ENCODE results near the gene HDGF. TPM values are rescaled to one million over a fixed set of nuclear protein-coding genes. Genes with fewer than 3 reads are reported as not detected.

The HDGF gene
- total and polyA plus RNA-seq, 3 donors from 2014 or later: 78.2 to 133 (median 97.7) TPM

GRCh38 chr1:156700736-156701531 is 50.5 kb downstream of the HDGF start:
- H3K27ac ChIP-seq: no peak overlapping the region
- H3K27me3 ChIP-seq: no peaks in the 10 kb centered on the region
- whole genome bisulfite sequencing, 2 donors: 79 to 87% methylated on average over 4 to 8 of the region's 8 CpGs
- no peaks in the 10 kb centered on the region for H3K9me3 ChIP-seq
- no peak for TF ChIP-seq POLR2A (IDR thresholded peaks at IDR 0.05)
- no peak for TF ChIP-seq CTCF (IDR thresholded peaks at IDR 0.05)
- intact Hi-C loops (cut with DNase I; ENCODE audit: low total_unique reads): no loop called here
- no peaks in the 10 kb centered on the region for H3K36me3 ChIP-seq (ENCODE audit: low read depth, missing control alignments)
- H3K4me1 ChIP-seq: peaks cover 15% of the 10 kb centered on the region
- no peak overlapping the region for H3K4me3 ChIP-seq
- no peak for DNase-seq

GRCh38 chr1:156698995-156699394 is 52.5 kb downstream of the HDGF start:
- no peaks in the 10 kb centered on the region for H3K27me3 ChIP-seq
- DNase-seq: no peak
- 26 to 43% methylated on average over 1 of the region's 1 CpG for WGBS, 2 donors
- intact Hi-C loops (cut with DNase I; ENCODE audit: low total_unique reads): no loop called here
- TF ChIP-seq POLR2A (IDR thresholded peaks at IDR 0.05) (no peak), CTCF (IDR thresholded peaks at IDR 0.05) (no peak)
- H3K27ac ChIP-seq: no peak overlapping the region
- no peaks in the 10 kb centered on the region for H3K9me3 ChIP-seq
- no peaks in the 10 kb centered on the region for H3K36me3 ChIP-seq (ENCODE audit: low read depth, missing control alignments)
- H3K4me3 ChIP-seq: no peak overlapping the region
- no peaks in the 10 kb centered on the region for H3K4me1 ChIP-seq

- Histone ChIP-seq H3K27me3 (no peaks in the 10 kb centered on the region), H3K9me3 (no peaks in the 10 kb centered on the region), H3K27ac (no peak overlapping the region), H3K36me3 (ENCODE audit: low read depth, missing control alignments) (no peaks in the 10 kb centered on the region), H3K4me1 (no peaks in the 10 kb centered on the region), H3K4me3 (no peak overlapping the region)
- 81 to 83% methylated on average over 8 of the region's 8 CpGs for WGBS, 2 donors
- no peak for DNase-seq
- no peak for TF ChIP-seq CTCF (IDR thresholded peaks at IDR 0.05)
- no peak for TF ChIP-seq POLR2A (IDR thresholded peaks at IDR 0.05)
- intact Hi-C loops (cut with DNase I; ENCODE audit: low total_unique reads): no loop called here
Measured at GRCh38 chr1:156697481-156697880, 54.0 kb downstream of the HDGF start.

- Histone ChIP-seq H3K27me3 (no peaks in the 10 kb centered on the region), H3K4me3 (no peak overlapping the region), H3K4me1 (no peaks in the 10 kb centered on the region), H3K9me3 (no peaks in the 10 kb centered on the region), H3K27ac (no peak overlapping the region), H3K36me3 (ENCODE audit: low read depth, missing control alignments) (no peaks in the 10 kb centered on the region)
- TF ChIP-seq CTCF (IDR thresholded peaks at IDR 0.05): no peak
- TF ChIP-seq POLR2A (IDR thresholded peaks at IDR 0.05): no peak
- intact Hi-C loops (cut with DNase I; ENCODE audit: low total_unique reads): no loop called here
- no peak for DNase-seq
- WGBS, 2 donors: 94% methylated on average over 8 of the region's 8 CpGs
Measured at GRCh38 chr1:156696755-156697154, 54.7 kb downstream of the HDGF start.

GRCh38 chr1:156694690-156694962 is 56.8 kb downstream of the HDGF start:
- no peak for TF ChIP-seq POLR2A (IDR thresholded peaks at IDR 0.05)
- no peak for TF ChIP-seq CTCF (IDR thresholded peaks at IDR 0.05)
- H3K36me3 ChIP-seq (ENCODE audit: low read depth, missing control alignments): no peaks in the 10 kb centered on the region
- H3K9me3 ChIP-seq: no peaks in the 10 kb centered on the region
- H3K4me3 ChIP-seq: no peak overlapping the region
- intact Hi-C loops (cut with DNase I; ENCODE audit: low total_unique reads): no loop called here
- DNase-seq: no peak
- no peak overlapping the region for H3K27ac ChIP-seq
- H3K4me1 ChIP-seq: peaks cover 3% of the 10 kb centered on the region
- H3K27me3 ChIP-seq: no peaks in the 10 kb centered on the region
- 93 to 95% methylated on average over 5 of the region's 5 CpGs for WGBS, 2 donors

Data from testis (tissue), 3 donors.